ENCODE results near the gene FBLN2. TPM values are rescaled to one million over a fixed set of nuclear protein-coding genes. Genes with fewer than 3 reads are reported as not detected.

FBLN2 gene
- polyA plus RNA-seq, 1 experiment, result 248 TPM

DNA sequence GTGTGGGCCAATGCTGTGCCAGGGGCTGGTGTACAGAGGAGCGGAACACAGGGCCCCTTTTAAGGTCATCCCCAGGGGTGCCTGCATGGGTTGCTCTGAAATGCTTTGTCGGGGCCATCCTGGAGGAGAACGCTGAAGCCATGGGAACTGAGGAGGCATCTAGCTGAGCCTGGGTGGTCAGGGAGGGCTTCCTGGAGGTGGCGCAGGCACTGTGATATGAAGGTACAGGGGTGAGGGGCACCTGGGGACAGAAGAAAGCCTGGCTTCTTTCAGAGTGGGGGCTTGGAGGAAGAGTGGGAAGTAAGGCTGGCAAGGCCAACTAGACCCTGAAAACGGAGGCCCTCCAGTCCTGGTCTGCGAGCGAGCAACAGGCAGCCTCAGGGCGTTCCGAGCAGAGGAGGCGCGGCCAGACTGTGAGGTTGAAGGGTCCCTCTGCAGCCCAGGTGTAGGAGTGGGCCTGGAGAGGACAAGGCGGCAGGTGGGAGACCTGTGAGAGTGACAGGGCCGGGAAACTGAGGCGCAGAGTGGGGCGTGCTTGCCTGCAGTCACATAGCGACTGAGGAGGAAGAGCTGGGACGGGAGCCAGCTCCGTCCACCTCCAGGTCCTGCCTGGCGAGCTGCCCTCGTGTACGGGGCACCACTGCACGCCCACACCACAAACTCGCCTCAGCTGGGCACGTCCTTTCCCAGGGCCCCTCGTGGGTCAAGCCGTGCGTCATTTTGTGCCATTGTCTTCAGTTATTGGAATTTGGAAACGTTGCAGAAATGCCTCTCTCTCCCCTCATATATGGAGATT, 4.1 kb downstream of the FBLN2 start:
- CTCF ChIA-PET, result interaction anchor here (1.2 to 3.0 kb wide), 3 partner anchors 48 to 95 kb away, joined by 3 to 10 read pairs (median 4); no protein-coding TSS in a partner anchor
- no peak overlapping the region for H3K4me3 ChIP-seq (ENCODE audit: low read depth, low read length)
- TF ChIP-seq, protein P1, sequence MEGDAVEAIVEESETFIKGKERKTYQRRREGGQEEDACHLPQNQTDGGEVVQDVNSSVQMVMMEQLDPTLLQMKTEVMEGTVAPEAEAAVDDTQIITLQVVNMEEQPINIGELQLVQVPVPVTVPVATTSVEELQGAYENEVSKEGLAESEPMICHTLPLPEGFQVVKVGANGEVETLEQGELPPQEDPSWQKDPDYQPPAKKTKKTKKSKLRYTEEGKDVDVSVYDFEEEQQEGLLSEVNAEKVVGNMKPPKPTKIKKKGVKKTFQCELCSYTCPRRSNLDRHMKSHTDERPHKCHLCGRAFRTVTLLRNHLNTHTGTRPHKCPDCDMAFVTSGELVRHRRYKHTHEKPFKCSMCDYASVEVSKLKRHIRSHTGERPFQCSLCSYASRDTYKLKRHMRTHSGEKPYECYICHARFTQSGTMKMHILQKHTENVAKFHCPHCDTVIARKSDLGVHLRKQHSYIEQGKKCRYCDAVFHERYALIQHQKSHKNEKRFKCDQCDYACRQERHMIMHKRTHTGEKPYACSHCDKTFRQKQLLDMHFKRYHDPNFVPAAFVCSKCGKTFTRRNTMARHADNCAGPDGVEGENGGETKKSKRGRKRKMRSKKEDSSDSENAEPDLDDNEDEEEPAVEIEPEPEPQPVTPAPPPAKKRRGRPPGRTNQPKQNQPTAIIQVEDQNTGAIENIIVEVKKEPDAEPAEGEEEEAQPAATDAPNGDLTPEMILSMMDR (IDR thresholded peaks at IDR 0.05; ENCODE audit: insufficient read depth, low read depth, low read length), result no peak
- no peak for DNase-seq (ENCODE audit: low read depth)
- no peaks in the 10 kb centered on the region for H3K27me3 ChIP-seq (ENCODE audit: control insufficient read depth, insufficient read depth, low read length)
- POLR2A ChIA-PET, result no interaction called here
- peaks cover 2% of the 10 kb centered on the region for H3K36me3 ChIP-seq (ENCODE audit: control insufficient read depth, insufficient read depth, low read length)

DNA sequence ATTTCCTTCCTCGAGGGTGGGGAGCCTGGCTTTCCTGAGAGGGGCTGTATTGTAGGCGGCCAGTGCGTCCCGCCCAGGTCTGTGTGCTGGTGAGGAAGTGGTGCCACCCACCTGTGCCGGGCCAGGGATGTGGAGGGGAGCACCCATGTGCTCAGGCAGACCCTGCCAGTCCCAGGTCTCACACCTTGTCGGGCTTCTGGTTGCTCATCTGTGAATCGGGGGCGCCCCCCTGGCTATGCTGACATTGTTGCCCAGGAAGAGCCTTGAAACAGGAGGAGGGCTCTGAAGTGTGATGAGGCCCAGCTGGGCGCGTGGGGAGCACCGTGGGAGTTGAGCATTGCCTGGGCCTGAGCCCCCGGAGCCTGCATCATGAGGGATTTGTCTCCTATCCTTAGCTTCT, 4.8 kb downstream of the FBLN2 start:
- Histone ChIP-seq H3K36me3 (ENCODE audit: control insufficient read depth, insufficient read depth, low read length) (peaks cover 2% of the 10 kb centered on the region), H3K27me3 (ENCODE audit: control insufficient read depth, insufficient read depth, low read length) (no peaks in the 10 kb centered on the region), H3K4me3 (ENCODE audit: low read depth, low read length) (no peak overlapping the region)
- DNase-seq (ENCODE audit: low read depth), result no peak
- ChIA-PET CTCF (interaction anchor here (1.2 kb wide), 1 partner anchor 47 kb away, joined by 3 read pairs; no protein-coding TSS in a partner anchor), POLR2A (no interaction called here)
- TF ChIP-seq, protein P1 (IDR thresholded peaks at IDR 0.05; ENCODE audit: insufficient read depth, low read depth, low read length), result no peak

DNA sequence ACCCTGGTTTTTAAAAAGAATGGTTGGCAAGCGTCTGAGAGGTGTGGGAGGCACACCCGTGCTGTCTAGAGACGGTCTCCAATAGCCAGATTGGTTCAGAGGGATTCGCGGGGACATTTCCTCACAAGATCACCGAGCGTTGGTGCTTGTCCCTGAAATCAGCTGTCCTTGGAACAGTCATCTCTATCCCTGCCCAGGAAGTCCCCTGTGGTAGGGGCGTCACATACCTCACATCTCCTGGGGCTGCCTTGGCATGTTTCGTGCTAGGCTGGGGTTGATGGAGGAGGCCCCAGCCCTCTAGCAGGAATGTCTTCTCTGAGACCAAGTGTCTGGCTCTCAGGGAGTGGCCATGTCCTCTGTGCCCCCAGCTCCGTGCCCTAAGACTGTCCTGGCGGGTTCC, 6.8 kb downstream of the FBLN2 start:
- POLR2A ChIA-PET, result no interaction called here
- CTCF ChIA-PET, result no interaction called here
- TF ChIP-seq, protein P1 (IDR thresholded peaks at IDR 0.05; ENCODE audit: insufficient read depth, low read depth, low read length), result no peak
- Histone ChIP-seq H3K27me3 (ENCODE audit: control insufficient read depth, insufficient read depth, low read length) (no peaks in the 10 kb centered on the region), H3K36me3 (ENCODE audit: control insufficient read depth, insufficient read depth, low read length) (peaks cover 5% of the 10 kb centered on the region), H3K4me3 (ENCODE audit: low read depth, low read length) (no peak overlapping the region)
- DNase-seq (ENCODE audit: low read depth), result no peak

DNA sequence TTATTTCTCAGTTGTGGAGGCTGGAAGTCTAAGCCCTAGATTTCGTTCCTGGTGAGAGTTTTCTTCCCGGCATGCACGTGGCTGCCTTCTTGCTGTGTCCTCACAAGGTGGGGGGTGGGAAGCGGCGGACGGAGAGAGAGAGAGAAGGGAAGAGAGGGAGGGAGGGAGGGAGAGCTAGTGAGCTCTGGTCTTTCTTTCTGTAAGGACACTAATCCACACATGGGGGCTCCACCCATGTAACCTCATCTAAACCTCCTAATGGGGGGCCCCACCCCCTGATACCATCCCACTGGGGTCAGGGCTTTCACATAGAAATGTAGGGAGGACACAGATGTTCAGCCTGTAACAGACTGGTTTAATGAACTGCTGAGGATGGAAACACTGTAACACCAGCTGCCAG, 7.3 kb downstream of the FBLN2 start:
- TF ChIP-seq, protein P1 (IDR thresholded peaks at IDR 0.05; ENCODE audit: insufficient read depth, low read depth, low read length), result no peak
- Histone ChIP-seq H3K4me3 (ENCODE audit: low read depth, low read length) (no peak overlapping the region), H3K27me3 (ENCODE audit: control insufficient read depth, insufficient read depth, low read length) (no peaks in the 10 kb centered on the region), H3K36me3 (ENCODE audit: control insufficient read depth, insufficient read depth, low read length) (peaks cover 6% of the 10 kb centered on the region)
- CTCF ChIA-PET, result no interaction called here
- DNase-seq (ENCODE audit: low read depth), result no peak
- POLR2A ChIA-PET, result no interaction called here

DNA sequence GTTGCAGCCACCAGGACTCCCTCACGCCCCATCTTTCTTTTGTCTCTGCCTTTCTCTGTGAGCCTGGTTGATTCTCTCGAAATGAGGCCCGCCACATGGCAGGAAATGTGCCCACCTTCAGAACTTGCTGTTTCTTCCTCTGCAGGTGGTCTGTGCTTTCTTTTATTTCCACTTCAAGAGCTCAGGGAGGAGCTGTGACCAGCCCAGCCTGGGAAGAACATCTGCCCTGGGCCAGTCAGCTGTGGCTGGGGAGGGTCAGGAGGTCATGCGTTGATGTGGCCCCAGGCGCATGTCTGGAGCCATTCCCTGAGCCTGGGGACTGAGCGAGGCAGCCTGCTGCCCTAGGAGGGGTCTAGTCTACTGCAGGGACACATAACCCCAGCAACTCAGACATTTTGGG, 8.0 kb downstream of the FBLN2 start:
- ChIA-PET POLR2A (no interaction called here), CTCF (interaction anchor here (1.3 kb wide), 1 partner anchor 18 kb away, joined by 3 read pairs; no protein-coding TSS in a partner anchor)
- TF ChIP-seq, protein P1 (IDR thresholded peaks at IDR 0.05; ENCODE audit: insufficient read depth, low read depth, low read length), result no peak
- DNase-seq (ENCODE audit: low read depth), result no peak
- H3K4me3 ChIP-seq (ENCODE audit: low read depth, low read length), result no peak overlapping the region
- no peaks in the 10 kb centered on the region for H3K27me3 ChIP-seq (ENCODE audit: control insufficient read depth, insufficient read depth, low read length)
- peaks cover 6% of the 10 kb centered on the region for H3K36me3 ChIP-seq (ENCODE audit: control insufficient read depth, insufficient read depth, low read length)
